Measurements from ENCODE around the gene DNAH10.

DNA sequence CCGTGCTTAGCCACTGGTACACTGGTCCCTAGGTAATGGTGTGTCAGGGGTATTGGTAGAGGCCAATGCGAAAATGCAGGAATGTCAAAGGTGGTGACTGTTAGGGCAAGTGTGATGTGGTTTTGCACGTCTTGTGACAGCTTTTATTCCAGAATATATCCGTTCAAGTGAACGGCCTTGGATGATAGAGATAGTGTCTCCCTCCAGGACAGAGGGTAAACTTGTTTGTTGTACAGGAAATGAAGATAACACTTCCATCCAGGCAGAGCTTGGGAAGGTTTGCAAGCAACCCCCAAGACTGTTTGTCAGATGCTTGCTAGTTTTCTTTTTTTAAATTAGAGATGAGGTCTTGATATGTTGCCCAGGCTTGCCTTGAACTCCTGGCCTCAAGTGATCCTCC lies 84.2 kb downstream of the DNAH10 start:
- TF ChIP-seq CREM (IDR thresholded peaks at IDR 0.05; ENCODE audit: low read depth): no peak
- TF ChIP-seq, protein P1, sequence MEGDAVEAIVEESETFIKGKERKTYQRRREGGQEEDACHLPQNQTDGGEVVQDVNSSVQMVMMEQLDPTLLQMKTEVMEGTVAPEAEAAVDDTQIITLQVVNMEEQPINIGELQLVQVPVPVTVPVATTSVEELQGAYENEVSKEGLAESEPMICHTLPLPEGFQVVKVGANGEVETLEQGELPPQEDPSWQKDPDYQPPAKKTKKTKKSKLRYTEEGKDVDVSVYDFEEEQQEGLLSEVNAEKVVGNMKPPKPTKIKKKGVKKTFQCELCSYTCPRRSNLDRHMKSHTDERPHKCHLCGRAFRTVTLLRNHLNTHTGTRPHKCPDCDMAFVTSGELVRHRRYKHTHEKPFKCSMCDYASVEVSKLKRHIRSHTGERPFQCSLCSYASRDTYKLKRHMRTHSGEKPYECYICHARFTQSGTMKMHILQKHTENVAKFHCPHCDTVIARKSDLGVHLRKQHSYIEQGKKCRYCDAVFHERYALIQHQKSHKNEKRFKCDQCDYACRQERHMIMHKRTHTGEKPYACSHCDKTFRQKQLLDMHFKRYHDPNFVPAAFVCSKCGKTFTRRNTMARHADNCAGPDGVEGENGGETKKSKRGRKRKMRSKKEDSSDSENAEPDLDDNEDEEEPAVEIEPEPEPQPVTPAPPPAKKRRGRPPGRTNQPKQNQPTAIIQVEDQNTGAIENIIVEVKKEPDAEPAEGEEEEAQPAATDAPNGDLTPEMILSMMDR (IDR thresholded peaks at IDR 0.05 in 2 of 3, conservative IDR thresholded peaks at IDR 0.05 in 1 of 3; ENCODE audit: control insufficient read depth in 2 of 3, extremely low read depth in 1 of 3, insufficient read depth in 1 of 3, low read depth in 3 of 3, low read length in 3 of 3): no peak
- no peak for TF ChIP-seq POLR2AphosphoS5 (IDR thresholded peaks at IDR 0.05; ENCODE audit: low read length)
- TF ChIP-seq, protein P2, sequence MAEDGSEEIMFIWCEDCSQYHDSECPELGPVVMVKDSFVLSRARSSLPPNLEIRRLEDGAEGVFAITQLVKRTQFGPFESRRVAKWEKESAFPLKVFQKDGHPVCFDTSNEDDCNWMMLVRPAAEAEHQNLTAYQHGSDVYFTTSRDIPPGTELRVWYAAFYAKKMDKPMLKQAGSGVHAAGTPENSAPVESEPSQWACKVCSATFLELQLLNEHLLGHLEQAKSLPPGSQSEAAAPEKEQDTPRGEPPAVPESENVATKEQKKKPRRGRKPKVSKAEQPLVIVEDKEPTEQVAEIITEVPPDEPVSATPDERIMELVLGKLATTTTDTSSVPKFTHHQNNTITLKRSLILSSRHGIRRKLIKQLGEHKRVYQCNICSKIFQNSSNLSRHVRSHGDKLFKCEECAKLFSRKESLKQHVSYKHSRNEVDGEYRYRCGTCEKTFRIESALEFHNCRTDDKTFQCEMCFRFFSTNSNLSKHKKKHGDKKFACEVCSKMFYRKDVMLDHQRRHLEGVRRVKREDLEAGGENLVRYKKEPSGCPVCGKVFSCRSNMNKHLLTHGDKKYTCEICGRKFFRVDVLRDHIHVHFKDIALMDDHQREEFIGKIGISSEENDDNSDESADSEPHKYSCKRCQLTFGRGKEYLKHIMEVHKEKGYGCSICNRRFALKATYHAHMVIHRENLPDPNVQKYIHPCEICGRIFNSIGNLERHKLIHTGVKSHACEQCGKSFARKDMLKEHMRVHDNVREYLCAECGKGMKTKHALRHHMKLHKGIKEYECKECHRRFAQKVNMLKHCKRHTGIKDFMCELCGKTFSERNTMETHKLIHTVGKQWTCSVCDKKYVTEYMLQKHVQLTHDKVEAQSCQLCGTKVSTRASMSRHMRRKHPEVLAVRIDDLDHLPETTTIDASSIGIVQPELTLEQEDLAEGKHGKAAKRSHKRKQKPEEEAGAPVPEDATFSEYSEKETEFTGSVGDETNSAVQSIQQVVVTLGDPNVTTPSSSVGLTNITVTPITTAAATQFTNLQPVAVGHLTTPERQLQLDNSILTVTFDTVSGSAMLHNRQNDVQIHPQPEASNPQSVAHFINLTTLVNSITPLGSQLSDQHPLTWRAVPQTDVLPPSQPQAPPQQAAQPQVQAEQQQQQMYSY (CRISPR knock-in tag; IDR thresholded peaks at IDR 0.05): no peak
- TF ChIP-seq, protein P3, sequence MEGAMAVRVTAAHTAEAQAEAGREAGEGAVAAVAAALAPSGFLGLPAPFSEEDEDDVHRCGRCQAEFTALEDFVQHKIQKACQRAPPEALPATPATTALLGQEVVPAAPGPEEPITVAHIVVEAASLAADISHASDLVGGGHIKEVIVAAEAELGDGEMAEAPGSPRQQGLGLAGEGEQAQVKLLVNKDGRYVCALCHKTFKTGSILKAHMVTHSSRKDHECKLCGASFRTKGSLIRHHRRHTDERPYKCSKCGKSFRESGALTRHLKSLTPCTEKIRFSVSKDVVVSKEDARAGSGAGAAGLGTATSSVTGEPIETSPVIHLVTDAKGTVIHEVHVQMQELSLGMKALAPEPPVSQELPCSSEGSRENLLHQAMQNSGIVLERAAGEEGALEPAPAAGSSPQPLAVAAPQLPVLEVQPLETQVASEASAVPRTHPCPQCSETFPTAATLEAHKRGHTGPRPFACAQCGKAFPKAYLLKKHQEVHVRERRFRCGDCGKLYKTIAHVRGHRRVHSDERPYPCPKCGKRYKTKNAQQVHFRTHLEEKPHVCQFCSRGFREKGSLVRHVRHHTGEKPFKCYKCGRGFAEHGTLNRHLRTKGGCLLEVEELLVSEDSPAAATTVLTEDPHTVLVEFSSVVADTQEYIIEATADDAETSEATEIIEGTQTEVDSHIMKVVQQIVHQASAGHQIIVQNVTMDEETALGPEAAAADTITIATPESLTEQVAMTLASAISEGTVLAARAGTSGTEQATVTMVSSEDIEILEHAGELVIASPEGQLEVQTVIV (IDR thresholded peaks at IDR 0.05; ENCODE audit: borderline replicate concordance, partially characterized antibody): no peak
- no peak for TF ChIP-seq NR2C1 (IDR thresholded peaks at IDR 0.05)
- TF ChIP-seq EP300 (IDR thresholded peaks at IDR 0.05; ENCODE audit: borderline replicate concordance in 1 of 2, control insufficient read depth in 1 of 2, low read depth in 2 of 2, low read length in 2 of 2): no peak
